GM08714 (cell line): ENCODE measurements around the gene CKLF.

Experiments used
- H3K4me3 ChIP-seq: fragments of 200-500 bp; sonication (Bioruptor generic); 2 replicates; pipeline ENCODE4 v1.5.1; 2014; ENCODE audit warnings: mild to moderate bottlenecking, low read length, inconsistent platforms
- ZNF274 ChIP-seq: IDR thresholded peaks from 2 replicates; pipeline ENCODE4 v1.6.1; 2012; ENCODE audit warnings: mild to moderate bottlenecking, low read depth, low read length

Gene CKLF

GRCh38 chr16:66525396-66526180 lies 26.8 kb upstream of the CKLF start:
- no peak for TF ChIP-seq ZNF274
- no peak overlapping the region for H3K4me3 ChIP-seq

GRCh38 chr16:66528294-66528693 lies 24.1 kb upstream of the CKLF start:
- TF ChIP-seq ZNF274: no peak
- H3K4me3 ChIP-seq: no peak overlapping the region

GRCh38 chr16:66529475-66529874 lies 22.9 kb upstream of the CKLF start:
- TF ChIP-seq ZNF274: no peak
- H3K4me3 ChIP-seq: no peak overlapping the region

GRCh38 chr16:66534376-66534799 lies 18.0 kb upstream of the CKLF start:
- no peak for TF ChIP-seq ZNF274
- H3K4me3 ChIP-seq: no peak overlapping the region

DNA sequence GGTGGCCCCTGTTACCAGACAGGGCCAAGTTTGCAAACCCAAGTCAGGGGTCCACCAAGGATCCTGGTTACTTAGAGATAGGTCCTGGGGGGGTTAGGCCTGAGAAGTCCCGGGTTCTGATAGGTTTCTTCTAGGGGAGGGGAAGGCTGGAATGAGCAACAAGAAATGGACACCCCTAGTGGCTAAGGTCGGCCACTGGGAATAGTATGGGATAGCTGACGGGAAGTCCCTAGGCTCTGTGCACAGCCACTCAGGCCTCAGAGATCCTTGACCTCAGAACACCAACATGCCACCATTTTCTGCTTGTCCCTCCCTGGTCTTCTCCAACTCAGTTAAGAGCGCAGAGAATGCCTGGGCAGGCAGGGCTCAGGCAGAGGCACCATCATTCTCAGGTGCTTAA lies 15.9 kb upstream of the CKLF start:
- no peak for TF ChIP-seq ZNF274
- H3K4me3 ChIP-seq: no peak overlapping the region

- no peak for TF ChIP-seq ZNF274
These were observed 15.1 kb upstream of the CKLF start for GRCh38 chr16:66537236-66537635.

GRCh38 chr16:66538910-66539309 lies 13.5 kb upstream of the CKLF start:
- TF ChIP-seq ZNF274: no peak
- H3K4me3 ChIP-seq: no peak overlapping the region

More at GRCh38 chr16:66537236-66537635, 15.1 kb upstream of the CKLF start:
- H3K4me3 ChIP-seq: no peak overlapping the region

GRCh38 chr16:66539623-66540469 lies 12.5 kb upstream of the CKLF start:
- no peak overlapping the region for H3K4me3 ChIP-seq
- TF ChIP-seq ZNF274: no peak

GRCh38 chr16:66541388-66542355 lies 10.7 kb upstream of the CKLF start:
- TF ChIP-seq ZNF274: no peak
- no peak overlapping the region for H3K4me3 ChIP-seq

GRCh38 chr16:66542396-66542795 lies 10.0 kb upstream of the CKLF start:
- no peak for TF ChIP-seq ZNF274
- H3K4me3 ChIP-seq: no peak overlapping the region

GRCh38 chr16:66543541-66543940 lies 8.8 kb upstream of the CKLF start:
- no peak overlapping the region for H3K4me3 ChIP-seq
- TF ChIP-seq ZNF274: no peak

DNA sequence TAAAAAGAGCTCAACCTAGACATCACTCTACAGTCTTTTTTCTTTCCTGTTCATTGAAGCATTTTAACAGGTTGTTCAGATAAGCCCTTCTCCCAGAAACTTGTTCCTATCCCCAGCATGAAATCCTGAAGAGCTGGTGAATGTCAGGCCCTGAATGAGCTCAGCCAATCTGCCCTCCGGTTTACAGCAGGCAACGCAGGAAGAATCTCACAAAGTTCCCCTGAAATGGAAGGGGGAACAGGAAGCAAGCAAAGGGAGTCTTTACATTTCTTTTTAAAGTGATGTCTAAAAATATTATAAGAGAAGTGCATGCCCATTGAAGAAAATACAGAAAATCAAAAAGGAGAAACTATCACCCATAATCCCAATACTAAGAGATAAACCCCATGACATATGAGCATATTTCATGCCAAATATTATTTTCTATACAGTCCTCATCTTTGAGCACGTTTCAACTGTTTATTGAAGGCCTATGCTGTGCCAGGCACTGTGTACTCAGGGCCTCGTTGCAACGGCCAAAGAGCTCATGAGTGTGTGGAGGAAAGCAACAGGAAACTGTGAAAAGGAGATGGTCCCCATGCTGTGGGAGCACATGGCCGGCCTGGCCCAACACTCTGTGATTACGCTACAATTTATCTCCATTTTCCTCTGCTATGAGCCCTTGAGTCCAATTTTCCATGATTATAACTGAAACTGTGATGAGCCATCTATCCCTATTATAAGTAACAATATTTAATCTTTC lies 8.2 kb upstream of the CKLF start:
- TF ChIP-seq ZNF274: no peak
- no peak overlapping the region for H3K4me3 ChIP-seq
